OCI-LY3 (cell line): ENCODE results near the gene FOXD4L3.
"Not testable (repeated sequence)": the region's sequence is repeated elsewhere in the genome, so short reads cannot be mapped to it uniquely, and the experiment has no call there.

Experiments used
- EZH2phosphoT487 ChIP-seq: fragments of 200-600 bp; shearing (Covaris generic); IDR thresholded peaks from 2 replicates; pipeline ENCODE4 v1.6.1; 2018; ENCODE audit warnings: antibody characterized with exemption, mixed run types, low read depth
- TF ChIP-seq, protein P1 (sequence below): fragments of 200-600, 300-600 bp; sonication (generic); IDR thresholded peaks from 2 replicates; pipeline ENCODE4 v1.5.1; 2014; ENCODE audit warnings: antibody characterized with exemption, low read length, low read depth

DNA sequence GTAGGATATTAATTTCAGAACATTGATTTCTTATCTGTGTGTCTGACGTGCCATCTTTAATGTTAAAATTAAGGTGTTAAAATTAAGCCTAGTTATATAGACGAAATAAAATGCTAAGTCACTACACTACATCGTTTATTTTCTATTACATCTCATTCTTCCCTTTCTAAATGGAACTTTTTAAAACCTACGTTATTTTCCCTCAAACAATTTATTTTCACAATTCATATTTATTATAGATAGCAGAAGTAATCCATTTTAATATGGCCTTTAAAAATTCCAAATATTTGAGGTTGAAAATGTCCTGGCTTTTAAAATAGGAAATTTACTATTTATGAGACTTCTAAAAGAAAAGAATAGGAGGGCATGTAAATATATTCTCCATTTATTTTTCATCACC is 2.1 kb downstream of the FOXD4L3 start:
- TF ChIP-seq, protein P1, sequence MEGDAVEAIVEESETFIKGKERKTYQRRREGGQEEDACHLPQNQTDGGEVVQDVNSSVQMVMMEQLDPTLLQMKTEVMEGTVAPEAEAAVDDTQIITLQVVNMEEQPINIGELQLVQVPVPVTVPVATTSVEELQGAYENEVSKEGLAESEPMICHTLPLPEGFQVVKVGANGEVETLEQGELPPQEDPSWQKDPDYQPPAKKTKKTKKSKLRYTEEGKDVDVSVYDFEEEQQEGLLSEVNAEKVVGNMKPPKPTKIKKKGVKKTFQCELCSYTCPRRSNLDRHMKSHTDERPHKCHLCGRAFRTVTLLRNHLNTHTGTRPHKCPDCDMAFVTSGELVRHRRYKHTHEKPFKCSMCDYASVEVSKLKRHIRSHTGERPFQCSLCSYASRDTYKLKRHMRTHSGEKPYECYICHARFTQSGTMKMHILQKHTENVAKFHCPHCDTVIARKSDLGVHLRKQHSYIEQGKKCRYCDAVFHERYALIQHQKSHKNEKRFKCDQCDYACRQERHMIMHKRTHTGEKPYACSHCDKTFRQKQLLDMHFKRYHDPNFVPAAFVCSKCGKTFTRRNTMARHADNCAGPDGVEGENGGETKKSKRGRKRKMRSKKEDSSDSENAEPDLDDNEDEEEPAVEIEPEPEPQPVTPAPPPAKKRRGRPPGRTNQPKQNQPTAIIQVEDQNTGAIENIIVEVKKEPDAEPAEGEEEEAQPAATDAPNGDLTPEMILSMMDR = not testable (repeated sequence)
- not testable (repeated sequence) for TF ChIP-seq EZH2phosphoT487
